HT-29 (cell line): ENCODE data around the gene SLC45A3. TPM values are rescaled to one million over a fixed set of nuclear protein-coding genes. Genes with fewer than 3 reads are reported as not detected.
"Not testable (repeated sequence)": the region's sequence is repeated elsewhere in the genome, so short reads cannot be mapped to it uniquely, and the experiment has no call there.

Source experiments
- DNase-seq: peaks from one replicate; pipeline ENCODE4 v3.0.0-alpha.2; 2015; ENCODE audit warnings: low spot score
- total RNA-seq: library from RNA; depleted of rRNA; stranded (reverse); fragments of >200 nt; shearing (Covaris generic); gene quantifications from 2 replicates; pipeline ENCODE4 v1.2.3, GENCODE V29; 2014; rRNA removed

Gene SLC45A3, protein sequence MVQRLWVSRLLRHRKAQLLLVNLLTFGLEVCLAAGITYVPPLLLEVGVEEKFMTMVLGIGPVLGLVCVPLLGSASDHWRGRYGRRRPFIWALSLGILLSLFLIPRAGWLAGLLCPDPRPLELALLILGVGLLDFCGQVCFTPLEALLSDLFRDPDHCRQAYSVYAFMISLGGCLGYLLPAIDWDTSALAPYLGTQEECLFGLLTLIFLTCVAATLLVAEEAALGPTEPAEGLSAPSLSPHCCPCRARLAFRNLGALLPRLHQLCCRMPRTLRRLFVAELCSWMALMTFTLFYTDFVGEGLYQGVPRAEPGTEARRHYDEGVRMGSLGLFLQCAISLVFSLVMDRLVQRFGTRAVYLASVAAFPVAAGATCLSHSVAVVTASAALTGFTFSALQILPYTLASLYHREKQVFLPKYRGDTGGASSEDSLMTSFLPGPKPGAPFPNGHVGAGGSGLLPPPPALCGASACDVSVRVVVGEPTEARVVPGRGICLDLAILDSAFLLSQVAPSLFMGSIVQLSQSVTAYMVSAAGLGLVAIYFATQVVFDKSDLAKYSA
- 56.7 and 59.6 TPM in 2 replicates for total RNA-seq

DNA sequence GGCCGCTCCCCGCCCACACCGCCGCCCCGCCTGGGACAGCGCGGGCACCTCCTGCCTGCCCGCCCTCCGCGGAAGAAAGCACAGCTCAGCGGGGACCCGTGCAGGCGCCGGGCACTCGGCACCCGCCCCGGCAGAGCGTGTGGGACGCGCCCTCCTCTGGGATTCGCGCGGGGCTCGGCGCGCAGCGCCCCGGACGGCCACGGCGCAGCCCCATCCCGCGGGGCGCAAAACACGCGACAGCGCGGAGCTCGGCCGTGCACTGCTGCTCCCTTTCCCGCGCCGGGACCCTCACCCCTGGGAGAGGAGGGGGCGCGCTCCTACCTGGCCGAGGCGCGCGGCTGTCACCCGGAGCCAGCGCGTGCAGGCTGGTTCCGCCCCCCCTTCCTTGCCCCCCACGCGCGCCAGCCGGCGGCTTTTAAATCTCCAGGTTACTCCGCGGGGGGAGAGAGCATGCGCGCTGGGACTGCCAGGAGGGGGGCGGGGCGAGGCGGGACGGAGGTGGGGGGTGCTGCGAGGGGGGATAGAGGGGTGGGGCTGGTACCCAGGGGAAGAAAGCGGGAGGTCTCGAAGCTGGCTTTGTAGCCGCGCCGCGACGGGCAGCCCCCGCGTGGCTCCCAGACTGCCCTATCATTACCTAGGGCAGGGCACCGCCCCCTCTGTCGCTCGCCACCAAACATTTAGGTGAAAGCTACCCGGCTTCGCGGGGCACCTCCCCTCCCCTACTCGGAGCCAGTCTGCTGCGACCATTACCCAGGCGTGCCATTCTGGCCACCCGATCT lies at the start of gene SLC45A3:
TSS of gene SLC45A3 (minus strand) at position 437 of the 779 bp plus-strand sequence. CDS start 15,853 bp downstream, outside the sequence.
- DNase-seq, result no peak

DNA sequence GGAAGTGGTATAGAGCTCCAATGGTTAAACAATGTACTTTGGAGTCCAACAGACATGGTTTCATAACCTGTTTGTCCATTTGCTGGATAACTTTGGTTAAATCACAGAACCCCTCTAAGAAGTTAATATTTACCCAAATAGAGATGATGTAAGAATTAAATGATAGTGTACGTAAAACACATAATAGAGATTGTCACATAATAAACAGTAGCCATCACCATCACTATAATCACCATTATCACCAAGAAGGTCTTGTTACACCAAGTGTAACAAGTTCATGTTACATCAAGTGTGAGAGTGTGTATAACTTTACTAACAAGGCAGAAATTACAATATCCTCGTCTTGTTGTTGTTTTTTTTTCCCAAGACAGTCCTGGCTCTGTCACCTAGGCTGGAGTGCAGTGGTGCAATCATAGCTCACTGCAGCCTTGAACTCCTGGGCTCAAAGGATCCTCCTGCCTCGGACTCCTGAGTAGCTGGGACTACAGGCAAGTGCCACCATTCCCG lies 46.4 kb upstream of the SLC45A3 start:
- DNase-seq, result no peak

DNA sequence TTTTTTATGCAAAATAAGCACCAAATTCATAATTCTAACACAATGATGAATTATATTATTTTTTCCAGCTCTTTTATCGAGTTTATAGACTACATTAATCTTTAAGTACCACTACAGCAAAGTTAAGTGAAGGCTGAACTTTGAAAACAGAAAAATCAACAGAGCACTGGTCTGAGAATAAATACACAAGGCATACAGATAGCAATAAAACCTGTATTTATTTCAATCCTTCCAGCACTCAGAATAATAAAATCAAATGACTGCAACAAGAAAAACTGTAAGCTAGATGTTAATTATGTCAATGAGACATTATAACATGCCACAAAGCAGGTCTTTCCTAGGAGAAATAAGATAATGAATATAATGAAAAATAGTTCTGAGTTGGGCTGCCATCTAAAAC lies 45.2 kb upstream of the SLC45A3 start:
- no peak for DNase-seq

DNA sequence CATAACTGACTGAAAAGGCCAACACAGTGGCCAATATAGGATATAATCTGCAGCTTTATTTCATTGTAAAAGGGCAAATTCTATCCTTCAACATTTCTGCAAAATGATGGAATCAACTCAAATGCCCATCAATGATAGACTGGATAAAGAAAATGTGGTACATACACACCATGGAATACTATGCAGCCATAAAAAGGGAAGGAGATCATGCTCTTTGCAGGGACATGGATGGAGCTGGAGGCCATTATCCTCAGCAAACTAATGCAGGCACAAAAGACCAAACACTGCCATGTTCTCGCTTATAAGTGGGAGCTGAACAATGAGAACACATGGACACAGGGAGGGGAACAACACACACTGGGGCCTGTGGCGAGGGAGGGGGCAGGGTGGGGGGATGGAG lies 40.4 kb upstream of the SLC45A3 start:
- DNase-seq, result not testable (repeated sequence)

DNA sequence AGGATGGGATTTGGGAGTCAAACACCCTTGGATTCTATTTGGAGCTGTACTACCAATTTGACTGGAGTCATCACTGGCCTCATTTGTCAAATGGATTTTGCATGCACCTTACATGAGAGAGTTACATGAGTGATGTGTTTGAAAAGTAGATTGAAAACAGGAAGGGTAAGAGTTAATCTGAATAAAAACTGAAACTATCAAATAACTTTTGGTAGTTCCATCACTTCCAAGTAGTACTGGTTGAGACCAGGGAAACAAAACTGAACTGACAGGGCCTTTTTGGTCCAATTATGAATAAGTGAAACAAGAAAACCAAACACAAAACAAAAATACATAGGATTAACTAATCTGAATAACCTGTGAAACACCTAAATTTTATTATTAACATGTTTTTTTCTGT lies 39.5 kb upstream of the SLC45A3 start:
- no peak for DNase-seq

DNA sequence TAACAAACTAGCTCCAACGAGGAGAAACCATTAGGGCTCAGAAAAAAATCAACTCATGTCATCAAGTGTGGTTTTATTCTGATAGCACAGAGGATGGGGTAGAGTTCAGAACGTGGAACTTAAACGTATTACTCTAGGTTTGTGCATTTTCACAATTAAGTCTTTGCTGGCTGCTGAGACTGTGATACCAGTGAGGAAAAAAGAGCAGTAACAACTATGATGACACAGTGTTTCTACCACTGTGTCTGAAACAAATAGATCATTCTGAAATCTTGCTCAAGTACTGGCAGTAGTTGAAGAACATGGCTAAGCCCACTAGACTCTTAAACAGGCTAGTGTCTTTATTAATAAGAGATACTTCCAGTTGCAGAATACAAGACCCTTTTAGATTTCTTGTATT lies 38.7 kb upstream of the SLC45A3 start:
- DNase-seq, result no peak

DNA sequence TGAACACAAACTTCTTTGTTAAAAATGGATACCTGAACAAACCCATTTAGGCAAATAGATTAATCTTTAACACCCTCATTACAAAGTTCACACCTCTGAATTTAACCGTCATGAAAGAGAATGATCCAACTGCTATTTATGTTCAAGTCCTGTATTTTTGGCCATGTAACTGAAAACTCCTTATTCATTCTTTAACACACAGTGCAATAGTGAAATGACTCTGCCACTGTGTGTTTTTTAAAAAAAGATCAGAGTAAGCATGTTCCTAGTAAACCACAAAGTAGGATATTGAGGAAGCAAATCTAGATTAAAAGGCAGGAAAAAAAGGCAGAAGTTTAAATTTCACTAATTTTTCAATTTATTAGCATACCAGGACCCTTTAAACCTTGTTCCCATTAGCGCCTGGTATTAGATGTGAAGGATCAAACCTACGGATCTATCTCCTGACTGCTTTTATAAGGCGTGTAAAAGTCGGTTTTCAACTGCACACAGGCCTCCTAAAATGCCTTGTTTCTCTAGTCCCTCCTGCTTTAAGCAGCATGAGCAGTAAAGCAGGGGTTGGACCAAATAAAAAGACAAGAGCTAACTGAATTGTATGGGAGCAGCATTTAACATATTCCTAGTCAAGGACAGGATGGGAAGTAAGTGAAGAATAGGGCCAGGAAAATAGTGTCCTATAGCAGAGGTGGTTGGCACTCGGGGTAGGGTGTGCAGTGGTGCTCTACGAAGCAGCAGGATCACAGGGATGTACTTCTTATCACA lies 36.2 kb upstream of the SLC45A3 start:
- DNase-seq, result no peak

DNA sequence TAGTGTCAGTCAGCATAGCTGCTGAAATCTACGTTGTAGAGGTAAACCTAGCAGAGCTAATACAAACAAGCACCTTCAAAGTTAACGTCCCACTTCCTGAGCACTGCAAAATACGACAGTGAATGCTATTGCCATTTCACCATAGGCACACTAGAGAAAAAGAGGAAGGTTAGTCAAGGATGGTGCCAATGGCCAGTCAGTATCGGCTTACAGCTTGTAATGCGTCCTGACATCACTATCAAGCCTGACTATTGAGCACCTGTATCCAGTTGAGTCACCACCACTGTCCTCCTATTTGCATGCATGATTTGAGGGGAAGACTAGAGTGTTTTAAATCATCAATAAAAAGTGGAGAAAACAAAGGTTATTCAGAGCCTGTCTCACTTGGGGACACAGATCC lies 35.3 kb upstream of the SLC45A3 start:
- no peak for DNase-seq

DNA sequence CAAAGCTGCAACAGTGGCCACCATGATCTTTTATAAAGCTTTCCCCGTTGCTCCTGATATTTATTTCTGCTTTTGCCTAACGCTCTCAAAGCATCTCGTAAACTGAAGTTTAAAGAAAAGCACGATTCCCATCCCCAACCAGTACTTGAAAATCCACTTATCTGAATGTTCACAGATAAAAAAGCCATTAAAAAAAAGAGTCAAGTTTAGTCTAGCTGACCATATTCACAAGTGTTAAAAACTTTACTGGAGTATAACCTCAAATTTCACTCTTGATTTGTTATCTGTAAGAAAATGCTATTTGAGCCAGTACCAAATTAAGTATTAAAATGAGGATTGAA lies 34.6 kb upstream of the SLC45A3 start:
- DNase-seq, result no peak

DNA sequence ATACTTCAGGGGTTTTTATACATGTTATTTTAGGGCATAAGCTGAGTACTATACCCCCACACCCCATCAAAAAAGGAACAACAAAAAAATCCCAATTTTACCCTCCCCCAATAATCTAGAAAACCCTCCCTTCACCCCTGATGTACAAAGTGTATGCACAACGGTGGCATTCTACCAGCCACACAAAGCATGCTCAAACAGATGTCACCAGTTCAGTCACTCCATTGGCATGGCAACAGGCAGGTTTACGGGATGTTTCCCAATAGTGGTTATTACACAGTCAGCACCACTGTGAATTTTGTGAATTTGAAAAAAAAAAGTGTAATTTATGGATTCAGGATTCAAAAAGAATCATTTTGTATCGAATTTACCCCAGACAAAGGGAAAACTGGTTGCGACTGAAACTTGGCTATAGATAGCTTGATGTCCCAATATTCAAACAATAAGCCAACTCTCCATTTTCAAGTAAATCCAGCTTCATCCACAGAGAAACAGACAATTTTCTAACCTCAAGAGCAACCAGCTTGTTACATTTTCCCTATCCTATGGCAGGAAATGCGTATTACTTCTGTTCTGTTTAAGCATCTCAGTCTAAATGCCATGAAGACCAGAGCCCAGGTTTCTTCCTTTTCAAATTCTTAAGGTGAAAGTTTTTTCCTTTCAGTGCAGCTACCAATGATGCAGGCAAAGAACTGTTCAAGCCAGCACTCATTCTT lies 34.0 kb upstream of the SLC45A3 start:
- peak; percentile 20 for DNase-seq

DNA sequence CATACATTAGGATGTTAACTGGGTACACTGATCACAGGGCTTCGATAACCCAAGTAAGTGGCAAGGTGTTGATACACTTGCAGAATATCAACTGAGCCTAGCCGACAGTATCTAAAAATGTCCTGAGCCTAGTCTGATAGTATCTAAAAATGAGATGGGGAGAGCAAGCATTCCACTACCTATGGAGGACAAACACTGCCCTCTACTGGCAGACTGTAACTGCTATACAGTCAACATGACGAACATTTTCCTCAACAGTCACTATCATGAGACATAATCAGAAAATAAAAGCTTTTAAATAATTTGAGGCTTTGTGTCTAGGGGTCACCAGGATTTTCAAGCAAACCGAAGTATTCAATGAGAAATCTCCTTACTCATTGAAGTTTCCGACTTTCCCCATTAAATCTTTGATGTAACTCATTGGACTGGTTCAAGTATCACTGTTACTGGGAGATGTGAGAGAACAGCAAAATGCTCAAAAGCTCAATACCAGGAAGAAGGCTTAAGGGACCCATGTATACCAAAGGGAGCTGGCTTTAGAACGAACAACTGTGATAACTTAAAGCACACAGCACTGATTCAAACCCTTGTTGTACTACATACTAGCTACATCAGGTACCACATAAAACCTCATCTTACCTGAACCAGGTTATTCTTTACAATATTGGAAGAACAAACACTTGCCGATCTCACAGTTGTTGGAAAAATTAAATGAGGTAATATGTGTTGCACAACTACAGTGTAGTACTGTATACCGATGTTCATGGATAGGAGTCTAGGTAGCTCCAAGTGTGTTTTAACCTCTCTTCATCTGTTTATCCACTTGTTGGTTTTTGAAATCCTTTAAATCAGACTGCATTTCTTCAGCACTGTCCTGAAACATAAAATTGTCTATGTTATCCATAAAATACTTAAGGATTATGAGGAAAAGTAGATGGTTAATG lies 31.1 kb upstream of the SLC45A3 start:
- DNase-seq, result peak; percentile 92

DNA sequence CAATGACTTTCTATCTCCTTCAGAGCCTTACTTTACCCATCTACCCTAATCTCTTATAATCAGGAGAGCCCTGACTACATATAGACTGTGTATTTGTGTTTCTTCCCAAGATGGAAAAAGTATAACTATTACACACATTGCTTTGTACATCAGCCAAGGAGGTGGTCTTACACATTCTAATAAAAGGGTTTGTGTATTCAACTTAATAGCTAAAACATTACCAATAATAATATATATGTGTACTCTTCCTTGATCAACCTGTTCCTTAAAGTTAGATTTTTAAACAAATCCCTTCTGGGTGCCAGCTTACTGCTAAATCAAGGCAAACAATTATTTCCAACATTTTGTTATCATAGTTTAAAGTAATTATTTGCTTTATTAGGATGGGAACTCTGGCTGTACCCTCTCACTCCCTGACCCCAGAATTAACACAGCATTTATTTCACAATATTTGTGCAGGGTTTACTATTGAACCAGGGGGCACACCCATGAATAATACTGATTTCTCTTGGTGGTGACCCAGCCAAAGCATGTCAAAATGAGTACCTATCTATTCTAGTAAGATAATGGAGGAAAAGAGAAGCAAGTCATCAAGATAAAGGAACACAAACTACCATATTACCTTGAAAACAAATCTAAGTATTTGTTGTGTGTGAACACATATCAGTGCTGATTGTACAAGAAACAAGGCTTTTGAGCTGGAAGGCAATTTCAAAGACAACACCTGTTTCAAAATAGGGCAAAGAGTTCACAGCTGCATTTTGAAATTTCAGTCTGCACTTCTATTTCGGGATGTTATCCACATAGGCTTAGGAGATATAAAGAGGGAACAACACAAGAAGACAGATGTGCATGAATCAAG lies 30.1 kb upstream of the SLC45A3 start:
- DNase-seq, result no peak

DNA sequence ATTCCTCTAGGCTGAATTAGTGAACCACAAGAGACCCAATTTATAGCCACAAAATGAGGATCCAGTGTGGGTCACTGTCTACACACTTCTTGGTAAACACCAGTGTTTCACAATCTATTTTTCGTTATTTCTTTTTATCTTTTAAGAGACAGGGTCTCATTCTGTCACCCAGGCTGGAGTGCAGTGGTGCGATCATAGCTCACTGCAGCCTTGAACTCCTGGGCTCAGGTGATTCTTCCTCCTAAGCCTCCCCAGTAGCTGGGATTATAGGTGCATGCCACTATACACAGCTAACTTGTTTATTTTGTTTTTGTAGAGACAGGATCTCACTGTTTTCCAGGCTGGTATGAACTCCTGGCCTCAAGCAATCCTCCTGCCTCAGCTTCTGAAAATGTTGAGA lies 29.3 kb upstream of the SLC45A3 start:
- DNase-seq, result no peak

DNA sequence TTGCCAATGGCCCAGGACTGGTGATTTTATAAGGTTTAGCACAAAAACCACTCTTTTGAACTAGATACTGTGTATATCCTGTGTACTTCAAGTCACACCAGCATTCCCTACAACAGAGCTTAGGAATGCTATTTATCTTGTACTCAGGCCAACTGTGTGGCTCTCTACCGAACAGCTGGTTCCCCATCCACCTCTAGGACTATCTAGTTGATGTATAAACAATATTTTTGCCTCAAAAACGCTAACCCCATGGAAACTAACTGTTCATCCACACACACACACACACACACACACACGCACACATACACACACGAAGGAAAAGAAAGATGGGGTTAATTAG lies 28.7 kb upstream of the SLC45A3 start:
- no peak for DNase-seq

DNA sequence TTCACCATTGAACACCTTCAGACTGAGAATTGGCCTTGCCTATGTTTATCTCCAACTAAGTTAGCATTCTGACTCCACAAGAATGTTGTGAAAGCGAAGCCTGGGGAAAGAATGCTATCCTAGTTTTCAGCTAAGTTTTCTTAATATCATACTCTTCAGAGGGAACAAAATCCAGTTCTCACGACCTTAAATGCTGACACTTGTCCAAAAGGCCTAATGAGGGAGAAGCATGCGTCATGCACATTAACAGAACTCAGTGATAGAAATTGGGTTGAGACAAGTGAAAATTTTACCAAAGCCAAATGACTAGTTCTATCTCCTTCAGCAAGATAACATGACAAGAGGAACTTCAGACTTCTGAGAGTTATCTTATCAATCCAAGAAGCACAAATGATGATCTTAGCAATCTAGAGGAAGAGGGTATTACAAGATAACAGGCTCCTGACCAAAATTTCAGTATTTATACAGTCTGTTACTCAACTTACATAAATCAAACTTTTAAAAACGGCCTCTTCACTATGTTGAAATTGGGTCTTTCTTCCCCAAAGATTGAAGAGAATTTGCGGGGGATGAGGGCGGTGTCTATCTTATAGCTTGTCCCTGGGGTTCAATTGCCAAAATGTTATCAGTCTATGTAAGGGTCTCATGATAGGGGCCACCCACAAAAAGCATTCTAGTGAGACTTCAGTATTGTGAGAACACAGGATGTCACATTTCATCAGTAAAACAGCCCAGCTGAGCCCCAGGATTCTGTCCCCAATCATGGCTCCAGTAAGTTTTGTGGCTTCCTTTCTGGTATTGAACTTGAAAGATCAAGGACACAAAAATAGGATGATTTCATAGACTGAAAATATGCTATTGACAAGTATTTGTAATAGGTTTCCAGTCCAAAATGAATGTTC lies 26.5 kb upstream of the SLC45A3 start:
- no peak for DNase-seq

DNA sequence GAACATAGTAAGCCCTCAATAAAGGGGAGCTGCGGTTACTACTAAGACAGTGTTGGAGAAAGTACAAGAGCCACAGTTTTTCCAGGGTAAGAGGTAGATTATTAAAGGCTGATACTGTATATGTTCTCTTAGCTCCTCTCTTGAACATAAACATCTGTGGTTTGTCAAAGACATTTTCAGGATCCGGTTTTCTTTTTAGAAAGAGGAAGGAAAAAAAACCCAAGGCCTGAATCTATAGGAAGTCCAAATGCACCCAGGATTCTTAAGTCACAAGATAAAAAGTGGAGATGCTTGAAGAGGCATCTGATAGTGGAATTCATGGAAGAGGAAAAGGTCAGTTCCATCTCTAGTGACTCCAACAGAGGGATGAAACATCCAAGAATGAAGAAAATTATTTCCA lies 24.6 kb upstream of the SLC45A3 start:
- no peak for DNase-seq

DNA sequence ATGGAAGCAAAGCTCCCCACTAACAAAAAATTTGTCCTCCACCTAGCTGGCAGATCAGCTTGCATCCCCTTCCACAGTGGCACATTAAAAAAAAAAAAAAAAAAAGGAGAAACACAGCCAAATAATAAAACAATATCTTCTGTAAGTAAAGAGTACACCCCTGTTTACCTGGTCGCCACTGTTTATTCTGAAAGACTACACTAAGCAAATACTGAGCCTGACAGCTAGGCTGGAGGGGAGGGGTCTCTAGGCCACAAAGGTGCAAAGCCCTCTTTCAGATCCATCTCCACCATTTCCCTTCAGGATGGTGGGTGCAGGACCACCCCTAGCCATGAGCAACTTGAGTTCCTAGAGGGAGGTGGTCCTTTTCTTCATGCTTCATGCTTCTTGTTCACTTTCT lies 22.8 kb upstream of the SLC45A3 start:
- DNase-seq, result no peak

DNA sequence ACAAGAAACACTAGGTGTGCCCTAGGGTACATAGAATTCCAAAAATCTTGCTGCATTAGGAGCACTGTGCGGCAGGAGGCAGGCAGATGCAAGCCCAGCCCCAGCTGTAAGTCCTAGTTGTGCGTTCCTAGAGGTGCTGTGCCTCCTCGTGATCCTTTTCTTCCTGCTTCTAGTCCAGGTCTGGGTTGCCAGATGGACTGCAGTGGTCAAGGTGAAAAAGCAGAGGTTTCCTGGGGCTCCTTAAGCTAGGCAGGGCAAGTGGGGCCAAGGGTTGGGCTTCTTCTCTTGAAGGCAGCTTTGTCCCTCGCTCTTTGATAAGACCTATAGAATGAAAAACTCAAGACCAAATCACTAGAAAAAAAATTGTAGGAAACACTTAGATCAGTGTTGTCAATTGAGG lies 21.6 kb upstream of the SLC45A3 start:
- no peak for DNase-seq
